HG02938 (cell line): ENCODE data around the gene VRK1.

Experiments
- ATAC-seq: cut with Tn5 transposase; IDR thresholded peaks from one replicate; pipeline ENCODE4 v1.9.1; 2021; ENCODE audit warnings: mild to moderate bottlenecking, moderate library complexity; ENCODE audit not compliant: unreplicated experiment

Gene VRK1

DNA sequence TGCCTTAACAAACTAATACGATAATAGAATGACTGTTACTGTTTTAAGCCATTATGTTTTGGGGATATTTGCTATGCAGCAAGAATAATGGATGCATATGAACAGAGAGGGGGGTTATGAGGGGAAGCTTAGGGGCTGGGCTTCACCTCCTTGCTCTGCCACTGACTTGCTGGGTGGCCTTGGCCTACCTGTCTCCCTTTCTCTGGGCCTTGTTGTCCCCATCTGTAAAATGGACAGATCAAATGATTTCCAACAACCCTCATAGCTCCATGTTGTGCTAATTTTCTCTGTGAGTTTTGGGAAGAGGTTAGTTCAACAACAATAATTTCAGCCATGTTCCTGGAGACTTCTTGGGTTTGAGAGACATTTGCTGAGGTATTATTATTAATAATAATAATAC lies 119.6 kb downstream of the VRK1 start:
- ATAC-seq, result no peak

DNA sequence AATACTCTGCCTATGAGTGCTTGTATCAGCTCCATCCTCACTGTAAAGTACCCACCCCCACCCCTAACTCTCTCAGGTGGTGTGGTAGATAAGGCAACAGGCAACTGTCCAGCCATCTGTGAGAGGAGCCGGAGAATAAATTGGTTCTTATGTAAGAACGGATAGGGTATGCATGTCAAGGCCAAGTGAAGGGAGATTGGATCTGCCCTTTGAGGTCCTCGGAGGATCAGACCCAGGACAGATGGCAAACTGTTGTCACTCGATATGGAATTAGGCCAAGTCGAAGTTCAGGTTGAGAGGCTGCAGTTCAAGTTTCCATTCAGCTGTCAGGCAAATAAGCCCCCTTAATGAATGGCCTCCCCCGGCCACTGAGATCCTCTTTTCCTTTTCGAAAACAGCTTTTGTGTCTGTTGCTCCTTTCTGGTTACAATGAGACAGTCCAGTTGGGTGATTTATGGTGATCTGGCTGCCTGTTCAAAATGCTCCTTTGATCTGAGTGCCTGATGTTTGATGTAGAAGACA lies 120.3 kb downstream of the VRK1 start:
- no peak for ATAC-seq

DNA sequence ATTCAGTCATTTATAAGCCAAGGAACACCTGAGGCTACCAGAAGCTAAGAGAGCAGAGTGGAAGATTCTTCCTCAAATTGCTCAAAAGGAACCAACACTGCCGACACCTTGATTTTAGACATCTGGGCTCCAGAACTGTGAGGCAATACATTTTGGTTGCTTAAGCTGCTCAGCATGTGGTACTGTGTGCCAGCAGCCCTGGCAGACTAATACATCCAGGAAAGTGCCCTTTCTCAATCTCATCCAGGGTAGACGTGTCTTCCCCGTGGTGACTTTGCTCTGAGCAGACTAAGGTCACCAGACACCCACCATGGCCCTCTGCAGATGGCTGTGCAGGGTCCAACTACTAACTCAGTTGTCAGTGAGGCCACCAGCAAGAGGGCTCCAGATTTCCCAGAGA lies 122.8 kb downstream of the VRK1 start:
- no peak for ATAC-seq

DNA sequence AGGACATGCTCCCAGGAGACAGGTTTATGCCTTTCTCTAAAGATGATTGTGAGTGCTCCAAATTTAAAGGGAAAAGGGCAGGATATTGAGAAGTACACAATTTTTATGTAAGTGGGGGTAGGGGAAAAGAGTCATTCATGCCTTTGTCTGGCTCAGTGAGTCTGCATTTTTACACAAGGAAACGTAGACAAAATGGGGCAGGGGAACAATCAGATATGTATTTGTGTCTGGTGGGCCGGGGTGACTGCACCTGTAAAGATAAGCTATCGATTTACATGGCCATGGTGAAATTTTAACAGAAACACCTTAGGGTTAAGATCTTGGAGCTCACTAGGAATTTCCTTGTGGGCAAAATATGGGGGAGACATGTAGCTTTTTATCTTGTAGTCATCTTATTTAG lies 123.6 kb downstream of the VRK1 start:
- no peak for ATAC-seq

DNA sequence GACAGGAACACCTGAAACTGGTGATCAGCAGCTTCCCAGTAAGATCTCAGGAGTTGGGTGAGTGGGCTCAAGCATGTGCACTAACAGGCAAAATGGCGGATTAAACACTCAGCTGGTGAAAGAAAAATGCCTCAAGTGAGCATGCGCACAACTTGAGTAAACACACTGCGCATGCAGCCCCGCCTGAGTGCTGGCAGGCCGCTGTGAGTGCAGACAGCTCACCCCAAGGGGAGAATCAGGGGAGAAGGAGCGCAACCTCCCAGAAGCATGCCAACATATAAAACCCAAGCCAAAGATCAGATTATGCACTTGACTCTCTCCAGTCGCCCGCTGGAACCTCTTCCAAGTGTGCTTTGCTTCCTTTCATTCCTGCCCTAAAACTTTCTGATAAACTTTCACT lies 125.8 kb downstream of the VRK1 start:
- no peak for ATAC-seq

DNA sequence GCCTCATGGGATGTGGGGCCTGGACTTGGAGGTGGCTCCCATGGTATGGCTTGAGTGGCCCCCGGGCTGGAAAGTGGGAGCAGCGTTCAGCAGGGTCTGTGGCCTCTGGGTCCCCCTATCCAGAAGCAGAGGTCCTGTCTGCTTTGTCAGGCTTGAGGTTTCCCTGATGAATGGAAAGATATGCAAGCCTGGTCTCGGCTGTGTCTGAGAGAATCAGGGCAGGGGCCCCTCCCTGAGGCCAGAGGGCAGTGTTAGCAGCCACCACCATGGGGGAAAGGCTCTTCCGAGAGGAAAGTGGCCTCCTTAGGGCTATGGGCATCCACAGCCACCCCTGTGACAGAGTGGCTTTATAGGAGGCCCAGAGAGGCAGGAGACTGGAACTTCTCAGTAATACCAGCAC lies 128.2 kb downstream of the VRK1 start:
- no peak for ATAC-seq

DNA sequence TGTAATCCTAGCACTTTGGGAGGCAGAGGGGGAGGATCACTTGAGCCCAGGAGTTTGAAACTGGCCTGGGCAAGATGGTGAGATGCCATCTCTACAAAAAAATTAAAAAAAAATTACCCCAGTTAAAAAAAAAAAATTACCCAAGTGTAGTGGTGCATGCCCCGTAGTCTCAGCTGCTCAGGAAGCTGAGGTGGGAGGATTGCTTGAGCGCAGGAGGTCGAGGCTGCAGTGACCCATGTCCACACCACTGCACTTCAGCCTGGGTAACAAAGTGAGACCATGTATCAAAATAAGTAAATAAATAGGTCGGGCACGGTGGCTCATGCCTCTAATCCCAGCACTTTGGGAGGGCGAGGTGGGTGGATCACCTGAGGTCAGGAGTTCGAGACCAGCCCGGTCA lies 128.8 kb downstream of the VRK1 start:
- no peak for ATAC-seq

DNA sequence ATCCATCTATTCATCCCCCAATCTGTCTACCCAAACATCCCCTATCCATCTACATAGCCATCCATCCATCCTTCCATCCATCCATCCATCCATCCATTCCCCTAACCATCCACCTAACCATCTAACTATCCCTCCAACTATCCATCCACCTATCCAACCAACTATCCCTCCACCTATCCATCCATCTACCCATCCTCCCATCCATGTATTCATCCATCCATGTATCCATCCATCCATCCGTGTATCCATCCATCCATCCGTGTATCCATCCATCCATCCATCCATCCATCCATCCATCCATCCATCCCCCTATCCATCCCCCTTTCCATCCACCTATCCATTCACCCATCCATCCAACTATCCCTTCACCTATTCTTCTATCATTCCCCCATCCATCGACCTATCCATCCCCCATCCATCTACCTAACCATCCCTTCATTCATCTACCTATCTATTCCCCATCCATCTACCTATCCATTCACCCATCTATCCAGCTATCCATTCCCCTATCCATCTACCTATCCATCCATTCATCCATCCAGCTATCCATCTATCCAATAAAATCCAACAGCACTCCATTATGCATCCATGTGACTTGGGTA lies 131.7 kb downstream of the VRK1 start:
- ATAC-seq, result no peak

DNA sequence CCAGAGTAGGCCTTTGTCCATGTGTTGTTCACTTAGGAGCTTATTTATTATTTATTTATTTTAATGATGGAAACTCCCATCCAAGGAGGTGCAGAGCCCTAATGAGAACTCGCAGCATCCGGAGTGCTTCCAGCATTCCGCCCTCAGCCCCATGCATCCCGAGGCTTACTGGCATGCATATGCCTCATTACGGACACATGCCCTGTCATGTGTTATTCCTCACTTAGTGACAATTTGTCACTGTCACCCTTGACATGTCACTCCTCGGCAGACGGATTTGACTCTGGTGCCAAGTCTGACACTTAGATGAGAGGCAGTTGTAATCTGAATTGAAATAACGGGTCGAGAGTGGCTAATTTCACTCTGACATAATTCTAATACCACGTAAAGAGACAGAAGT lies 132.8 kb downstream of the VRK1 start:
- no peak for ATAC-seq

DNA sequence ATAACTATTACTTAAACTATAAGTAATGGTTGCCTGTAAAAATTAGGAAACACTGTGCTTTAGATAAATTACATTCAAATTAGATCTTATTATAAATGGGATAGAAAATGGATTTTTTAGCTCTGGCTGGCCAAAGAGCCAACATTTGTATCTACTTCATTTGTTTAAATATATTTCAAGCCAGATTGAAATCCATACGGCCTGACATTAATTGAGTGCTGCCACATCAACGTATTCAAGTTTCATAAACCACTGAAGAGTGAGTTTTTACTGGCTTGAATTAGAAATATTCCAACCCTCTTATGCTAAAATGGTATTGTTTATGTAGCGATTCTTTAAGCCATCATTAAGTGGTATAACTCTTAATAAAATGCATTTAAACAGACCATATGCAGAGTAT lies 133.3 kb downstream of the VRK1 start:
- ATAC-seq, result no peak
